SKM-1 treated with dmso at 0.1 percent for 144 hours (cell line): ENCODE results near the gene PPM1M.

Source experiments
- DNase-seq: peaks from one replicate; lab custom pipeline; 2025; ENCODE audit not compliant: unreplicated experiment; lab: John Stamatoyannopoulos, UW

The PPM1M gene

GRCh38 chr3:52216585-52217408, 28.8 kb upstream of the PPM1M start:
- no peak for DNase-seq

- no peak for DNase-seq
Observed at GRCh38 chr3:52217409-52217805, 28.2 kb upstream of the PPM1M start.

DNA sequence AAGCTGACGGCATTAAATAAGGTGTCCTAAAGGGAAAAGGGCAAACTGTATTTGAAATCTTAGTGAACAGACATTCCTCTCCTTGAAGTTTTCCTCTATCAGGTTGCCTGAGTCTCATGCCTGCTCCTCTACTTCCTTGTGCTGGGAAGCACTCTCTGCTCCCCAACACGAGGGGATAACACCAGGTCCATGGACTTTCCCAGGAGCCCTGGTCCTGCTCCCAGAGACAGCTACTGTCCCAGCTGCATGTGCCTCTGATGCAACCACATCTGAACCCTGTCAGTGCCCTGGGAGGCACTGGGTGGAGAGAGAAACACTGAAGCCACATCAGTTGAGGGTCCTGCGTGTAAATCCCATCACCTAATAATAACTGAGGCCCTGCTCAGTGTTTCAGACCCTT, 27.5 kb upstream of the PPM1M start:
- no peak for DNase-seq

DNA sequence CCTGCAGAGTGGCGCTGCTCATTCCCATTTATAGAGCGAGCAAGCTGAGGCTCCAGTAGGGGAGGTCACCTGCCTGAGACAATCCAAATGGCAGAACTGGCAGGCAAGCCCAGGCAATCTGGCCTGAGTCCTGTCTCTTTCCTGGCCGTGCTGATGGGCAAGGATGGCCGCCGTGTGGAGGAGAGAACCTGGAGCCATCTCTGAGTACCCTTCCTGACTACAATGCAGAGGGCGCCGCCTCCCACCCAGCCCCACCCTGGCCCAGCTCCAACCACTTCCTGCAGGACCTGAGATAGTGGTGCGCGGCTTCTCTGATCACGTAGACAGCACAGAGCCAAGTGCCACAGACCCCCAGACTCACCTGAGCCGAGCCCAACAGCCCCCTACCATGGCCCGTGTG, 27.1 kb upstream of the PPM1M start:
- DNase-seq: no peak

GRCh38 chr3:52218937-52219650, 26.5 kb upstream of the PPM1M start:
- no peak for DNase-seq

GRCh38 chr3:52220380-52221026, 25.1 kb upstream of the PPM1M start:
- peak; percentile 78 for DNase-seq

DNA sequence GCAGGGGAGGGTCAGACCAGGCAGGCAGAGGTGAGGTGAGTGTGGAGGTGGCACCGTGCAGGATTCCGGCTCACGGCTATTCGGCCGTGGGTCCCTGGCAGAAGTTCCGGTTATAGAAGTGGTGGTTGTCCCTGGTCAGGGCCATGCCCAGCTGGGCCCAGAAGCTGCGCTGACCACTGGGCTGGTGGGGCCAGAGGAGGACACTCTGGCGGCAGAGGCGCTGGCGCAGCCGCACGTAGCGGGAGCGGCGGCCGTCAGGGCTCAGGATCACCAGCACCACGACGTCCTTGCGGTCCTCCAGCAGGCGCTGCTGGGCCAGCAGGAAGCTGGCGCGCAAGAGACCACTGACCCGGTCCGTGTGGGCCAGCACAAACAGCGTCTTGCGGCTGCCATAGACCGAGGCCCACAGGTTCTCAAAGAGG, 24.4 kb upstream of the PPM1M start:
- no peak for DNase-seq

- DNase-seq: no peak
Observed at GRCh38 chr3:52221563-52222318, 23.8 kb upstream of the PPM1M start.

DNA sequence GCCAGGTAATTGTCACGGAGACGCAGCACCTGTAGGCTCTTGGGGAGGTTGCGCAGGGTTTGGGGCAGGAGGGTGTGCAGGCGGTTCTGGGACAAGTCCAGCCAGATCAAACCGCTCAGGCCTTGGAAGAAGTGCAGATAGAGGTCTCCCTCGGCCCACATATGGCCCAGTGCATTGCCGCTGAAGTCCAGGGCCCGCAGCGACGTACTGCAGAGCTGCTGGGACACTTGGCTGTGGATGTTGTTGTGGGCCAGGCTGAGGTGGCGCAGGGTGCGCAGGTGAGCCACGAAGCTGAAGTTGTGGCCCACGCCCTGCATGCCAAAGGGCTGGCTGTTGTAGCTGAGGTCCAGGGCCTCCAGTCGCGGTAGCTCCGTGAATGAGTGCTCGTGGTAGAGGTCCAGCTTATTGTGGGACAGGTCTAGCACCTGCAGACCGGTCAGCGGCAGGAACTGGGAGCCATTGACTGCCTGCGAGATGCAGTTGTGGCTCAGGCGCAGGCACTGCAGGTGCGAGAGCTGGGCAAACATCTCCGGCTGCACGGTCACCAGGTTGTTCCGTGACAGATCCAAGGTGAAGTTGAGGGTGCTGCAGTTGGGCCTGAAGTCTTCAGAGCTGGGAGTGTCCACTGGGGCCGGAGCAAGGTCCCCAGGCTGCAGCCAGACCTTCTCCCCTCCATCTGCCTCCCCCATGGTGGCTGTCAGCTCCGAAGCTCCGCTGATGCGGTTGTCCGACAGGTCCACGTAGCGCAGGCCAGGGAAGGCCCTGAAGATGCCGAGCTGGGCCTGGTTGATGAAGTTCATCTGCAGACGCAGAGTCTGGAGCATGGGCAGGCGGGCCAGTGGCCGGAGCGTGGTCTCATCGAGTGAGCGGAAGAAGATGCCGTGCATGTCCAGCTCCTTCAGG, 23.0 kb upstream of the PPM1M start:
- DNase-seq: no peak

- DNase-seq: no peak
Observed at GRCh38 chr3:52223449-52224408, 21.8 kb upstream of the PPM1M start.

DNA sequence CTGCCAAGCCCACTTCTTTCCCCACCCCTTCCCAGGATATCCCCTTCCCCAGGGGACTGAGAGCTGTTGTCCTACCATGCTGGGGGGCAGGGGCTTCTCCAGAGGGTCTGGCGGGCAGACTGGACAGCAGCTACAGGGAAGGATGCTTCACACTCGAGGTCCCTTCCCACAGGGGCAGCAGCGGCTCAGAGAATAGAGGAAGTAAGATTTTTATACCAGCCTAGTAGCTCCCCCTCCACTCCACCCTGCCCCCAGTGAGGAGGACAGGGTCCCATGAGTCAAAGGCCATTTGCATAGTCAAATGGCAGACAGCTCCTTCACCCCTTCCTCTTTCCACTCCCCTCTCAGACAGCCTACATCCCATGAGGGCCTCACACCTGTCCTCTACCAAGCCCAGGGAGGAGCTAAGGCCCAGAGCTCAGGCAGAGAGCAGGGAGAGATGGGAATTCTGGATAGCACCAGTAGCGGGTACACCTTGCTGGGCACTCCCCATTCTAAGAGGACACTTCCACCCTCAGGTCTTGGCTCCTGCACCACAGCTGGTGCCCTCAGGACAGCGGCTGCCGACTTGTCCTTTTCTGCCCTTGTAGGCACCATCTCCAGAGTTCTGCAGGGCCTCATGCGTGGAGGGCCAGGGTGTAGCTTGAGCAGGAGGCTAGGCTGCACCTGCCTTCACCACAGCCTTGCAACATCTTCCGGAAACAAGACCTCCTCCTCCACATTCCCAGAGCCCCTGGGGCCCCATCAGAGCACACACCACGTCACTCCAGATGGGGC, 19.9 kb upstream of the PPM1M start, which contains the start of gene TLR9:
Gene TLR9, minus strand, starts transcription at position 194 of the 777 bp plus-strand sequence. Its CDS starts 116 bp downstream, at position 78.
- peak; percentile 84 for DNase-seq

DNA sequence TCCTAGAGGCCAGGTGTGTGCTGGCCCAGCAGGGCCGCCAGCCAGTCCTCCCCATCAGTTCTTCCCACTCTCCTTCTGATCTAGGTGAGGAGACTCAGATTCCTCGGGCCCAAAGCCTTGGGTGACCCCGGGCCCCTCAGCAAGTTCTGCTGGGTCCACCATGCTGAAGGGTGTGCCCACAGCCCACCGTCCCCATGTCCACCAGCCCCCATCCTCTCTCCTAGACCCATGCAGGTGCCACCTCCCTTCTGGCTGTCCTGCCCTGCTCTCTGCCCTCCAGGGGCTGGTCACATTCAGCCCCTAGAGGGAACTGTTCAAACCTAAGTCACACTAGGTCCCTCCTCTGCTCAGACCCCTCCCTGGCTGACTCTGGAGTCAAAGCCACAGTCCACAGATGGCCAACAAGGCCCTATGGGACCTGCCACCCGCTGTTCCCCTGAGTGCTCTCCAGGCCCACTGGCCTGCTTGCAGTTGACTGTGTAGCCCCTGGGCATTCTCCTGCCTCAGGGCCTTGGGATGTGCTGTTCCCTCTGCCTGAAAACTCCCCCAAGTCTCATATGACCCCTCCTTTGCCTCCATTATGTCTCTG, 19.2 kb upstream of the PPM1M start:
- DNase-seq: no peak

DNA sequence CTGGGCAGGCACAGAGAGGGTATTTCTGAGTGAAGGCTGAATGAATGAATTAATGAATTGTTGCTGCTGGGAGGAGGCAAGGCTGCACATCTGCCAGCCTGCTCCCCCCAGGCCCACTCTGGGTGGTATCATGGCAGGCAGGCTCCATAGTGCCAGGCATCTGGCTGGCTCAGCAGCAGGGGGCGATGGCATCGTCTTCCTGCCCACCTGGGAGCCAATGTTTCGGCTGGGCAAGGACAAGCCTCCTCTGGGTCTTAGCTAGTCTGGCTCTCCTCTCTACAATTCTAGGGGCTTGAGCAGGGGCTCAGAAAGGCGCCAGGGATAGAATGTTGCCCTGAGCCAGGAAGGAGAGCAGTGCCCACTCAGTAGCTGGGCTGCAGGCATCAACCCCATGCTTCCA, 18.4 kb upstream of the PPM1M start:
- DNase-seq: no peak

- DNase-seq: no peak
Observed at GRCh38 chr3:52227766-52228165, 17.8 kb upstream of the PPM1M start.

- DNase-seq: no peak
Observed at GRCh38 chr3:52228266-52228665, 17.3 kb upstream of the PPM1M start.

DNA sequence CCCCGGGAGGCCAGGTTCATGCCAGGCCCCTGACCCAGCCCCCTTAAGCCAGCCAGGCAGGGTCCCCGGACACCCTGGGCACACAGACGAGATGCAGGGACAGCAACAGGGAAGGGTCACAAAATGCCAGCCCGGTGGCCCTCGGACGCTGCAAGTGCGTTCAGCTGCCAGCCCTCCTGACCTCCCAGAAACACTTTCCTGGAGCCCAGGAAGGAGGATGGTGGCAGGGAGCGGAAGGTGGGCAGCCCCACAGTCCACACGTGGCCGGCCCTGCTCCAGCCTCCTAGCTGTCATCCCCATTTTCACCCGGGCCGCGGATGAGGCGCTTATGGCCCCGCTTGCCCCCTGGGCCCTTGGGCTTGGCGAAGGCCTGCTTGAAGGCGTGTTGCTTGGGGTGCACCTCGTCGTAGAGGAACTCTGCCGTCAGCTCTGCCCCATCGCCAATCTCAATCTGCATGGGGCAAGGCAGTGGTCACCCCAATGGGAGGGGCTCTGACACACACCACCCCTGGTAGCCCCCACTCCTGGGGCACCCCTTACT, 16.7 kb upstream of the PPM1M start:
- no peak for DNase-seq

- no peak for DNase-seq
Observed at GRCh38 chr3:52229656-52230055, 15.9 kb upstream of the PPM1M start.

- no peak for DNase-seq
Observed at GRCh38 chr3:52230461-52230860, 15.1 kb upstream of the PPM1M start.
